Cardiac septum (tissue), 1 donor: ENCODE data around the gene ATP9A. TPM values are rescaled to one million over a fixed set of nuclear protein-coding genes. Genes with fewer than 3 reads are reported as not detected.

Source experiments
- DNase-seq: peaks from one replicate; pipeline ENCODE4 v3.0.0-alpha.2; 2020; ENCODE audit warnings: low spot score
- intact Hi-C: fragments of 100-400 bp; cut with DNase I; formaldehyde crosslinking; loops from one replicate; pipeline ENCODE4 v1.14.0; 2022
- total RNA-seq: library from RNA; stranded (reverse); fragmentation: NEBNext Ultra II Directional; extraction: Animal tissue kit (Norgen Biotek cat#: 25700); gene quantifications from one replicate; pipeline ENCODE4 v1.2.1, GENCODE V29; 2021
- donor health status: DM: no; HTN: no; CAD: no.

The ATP9A gene
- total RNA-seq, 1 donor from 2014 or later: 25.4 TPM

GRCh38 chr20:51560550-51561307, 207.5 kb downstream of the ATP9A start:
- intact Hi-C loops: loop anchor here (10.0 kb wide), 1 partner anchor 66 kb away; no protein-coding TSS in a partner anchor
- DNase-seq: no peak

- intact Hi-C loops: loop anchor here (10.0 kb wide), 1 partner anchor 65 kb away; no protein-coding TSS in a partner anchor
- no peak for DNase-seq
Measured at GRCh38 chr20:51560042-51560441, 208.1 kb downstream of the ATP9A start.

- intact Hi-C loops: no loop called here
- no peak for DNase-seq
Measured at GRCh38 chr20:51554538-51555165, 213.5 kb downstream of the ATP9A start.

- intact Hi-C loops: no loop called here
- no peak for DNase-seq
Measured at GRCh38 chr20:51553897-51554486, 214.2 kb downstream of the ATP9A start.

- intact Hi-C loops: no loop called here
Measured at GRCh38 chr20:51551186-51551585, 217.0 kb downstream of the ATP9A start.

GRCh38 chr20:51549474-51549873, 218.7 kb downstream of the ATP9A start:
- no peak for DNase-seq
- intact Hi-C loops: no loop called here

More at GRCh38 chr20:51551186-51551585, 217.0 kb downstream of the ATP9A start:
- DNase-seq: no peak

GRCh38 chr20:51547951-51548350, 220.2 kb downstream of the ATP9A start:
- intact Hi-C loops: no loop called here
- DNase-seq: no peak

Other genes starting within 250 kb of the ATP9A start
- gene NFATC2, start 225.7 kb downstream of the ATP9A start, total RNA-seq: 4.3 TPM
- 0.08 TPM for gene SALL4, start 34.1 kb upstream of the ATP9A start, total RNA-seq